ENCODE measurements around the gene PSRC1.

DNA sequence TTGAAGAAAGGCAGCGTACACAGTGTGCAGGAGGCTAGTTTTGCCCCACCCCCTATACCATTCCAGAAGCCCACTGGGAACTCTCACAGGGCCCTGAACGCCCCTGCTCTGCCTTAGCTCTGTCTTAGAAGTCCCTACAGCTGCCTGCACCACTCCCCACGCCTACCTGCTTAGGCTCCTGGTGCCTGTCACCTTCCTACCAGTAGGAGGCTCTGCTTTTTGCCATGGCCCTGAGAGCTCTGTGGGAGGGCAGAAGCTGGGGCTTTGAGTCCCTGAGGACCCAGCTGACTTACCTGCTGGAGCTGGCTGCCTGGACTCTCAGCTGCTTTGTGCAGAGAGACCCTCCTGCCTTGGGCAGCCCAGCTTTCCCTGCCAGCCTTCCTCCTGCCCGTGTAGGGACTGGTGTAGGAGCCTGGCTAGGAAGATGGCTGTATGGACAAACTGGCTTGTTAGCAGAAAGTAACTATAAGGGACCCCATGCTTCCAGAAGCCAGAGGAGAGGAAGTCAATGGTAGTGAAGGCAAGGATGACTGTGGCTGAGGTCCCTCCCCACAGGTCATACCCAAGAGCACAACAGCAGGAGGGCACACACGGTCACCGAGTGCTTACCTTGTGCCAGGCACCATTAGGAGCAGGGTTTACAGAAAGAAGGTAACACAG, 43.4 kb downstream of the PSRC1 start:
- TF ChIP-seq, protein P1, sequence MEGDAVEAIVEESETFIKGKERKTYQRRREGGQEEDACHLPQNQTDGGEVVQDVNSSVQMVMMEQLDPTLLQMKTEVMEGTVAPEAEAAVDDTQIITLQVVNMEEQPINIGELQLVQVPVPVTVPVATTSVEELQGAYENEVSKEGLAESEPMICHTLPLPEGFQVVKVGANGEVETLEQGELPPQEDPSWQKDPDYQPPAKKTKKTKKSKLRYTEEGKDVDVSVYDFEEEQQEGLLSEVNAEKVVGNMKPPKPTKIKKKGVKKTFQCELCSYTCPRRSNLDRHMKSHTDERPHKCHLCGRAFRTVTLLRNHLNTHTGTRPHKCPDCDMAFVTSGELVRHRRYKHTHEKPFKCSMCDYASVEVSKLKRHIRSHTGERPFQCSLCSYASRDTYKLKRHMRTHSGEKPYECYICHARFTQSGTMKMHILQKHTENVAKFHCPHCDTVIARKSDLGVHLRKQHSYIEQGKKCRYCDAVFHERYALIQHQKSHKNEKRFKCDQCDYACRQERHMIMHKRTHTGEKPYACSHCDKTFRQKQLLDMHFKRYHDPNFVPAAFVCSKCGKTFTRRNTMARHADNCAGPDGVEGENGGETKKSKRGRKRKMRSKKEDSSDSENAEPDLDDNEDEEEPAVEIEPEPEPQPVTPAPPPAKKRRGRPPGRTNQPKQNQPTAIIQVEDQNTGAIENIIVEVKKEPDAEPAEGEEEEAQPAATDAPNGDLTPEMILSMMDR (IDR thresholded peaks at IDR 0.05; ENCODE audit: poor library complexity), result peak; percentile 50
- TF ChIP-seq EZH2 (IDR thresholded peaks at IDR 0.05; ENCODE audit: borderline replicate concordance), result no peak
